SK-N-SH (cell line): ENCODE data around the gene DGKH.

ENCODE experiments used
- CTCF ChIP-seq: fragments of 200-600 bp; sonication (generic); IDR thresholded peaks from 2 replicates; pipeline ENCODE4 v1.6.1; 2017; ENCODE audit warnings: antibody characterized with exemption, mild to moderate bottlenecking, moderate library complexity
- POLR2AphosphoS5 ChIP-seq: IDR thresholded peaks from 2 replicates; pipeline ENCODE4 v1.6.1; 2012; ENCODE audit warnings: low read depth, low read length
- RXRA ChIP-seq: IDR thresholded peaks from 2 replicates; pipeline ENCODE4 v1.4.0; 2012; ENCODE audit warnings: low read depth, mild to moderate bottlenecking, borderline replicate concordance
- SIN3A ChIP-seq: IDR thresholded peaks from 2 replicates; pipeline ENCODE4 v1.6.1; 2012; ENCODE audit warnings: low read depth, mild to moderate bottlenecking, low read length, moderate library complexity, borderline replicate concordance

- TF ChIP-seq CTCF, result no peak
- TF ChIP-seq SIN3A, result no peak
- no peak for TF ChIP-seq POLR2AphosphoS5
- TF ChIP-seq RXRA, result no peak
Observed at GRCh38 chr13:42270160-42270856, 221.9 kb downstream of the DGKH start.
